Measurements from ENCODE around the gene DPT. TPM values are rescaled to one million over a fixed set of nuclear protein-coding genes. Genes with fewer than 3 reads are reported as not detected.
"Not testable (repeated sequence)": the region's sequence is repeated elsewhere in the genome, so short reads cannot be mapped to it uniquely, and the experiment has no call there.

DPT gene
- total and polyA plus RNA-seq, 2 donors (not counting 3 experiments of a cell fraction or from before 2014, with no cell fraction given): not detected

DNA sequence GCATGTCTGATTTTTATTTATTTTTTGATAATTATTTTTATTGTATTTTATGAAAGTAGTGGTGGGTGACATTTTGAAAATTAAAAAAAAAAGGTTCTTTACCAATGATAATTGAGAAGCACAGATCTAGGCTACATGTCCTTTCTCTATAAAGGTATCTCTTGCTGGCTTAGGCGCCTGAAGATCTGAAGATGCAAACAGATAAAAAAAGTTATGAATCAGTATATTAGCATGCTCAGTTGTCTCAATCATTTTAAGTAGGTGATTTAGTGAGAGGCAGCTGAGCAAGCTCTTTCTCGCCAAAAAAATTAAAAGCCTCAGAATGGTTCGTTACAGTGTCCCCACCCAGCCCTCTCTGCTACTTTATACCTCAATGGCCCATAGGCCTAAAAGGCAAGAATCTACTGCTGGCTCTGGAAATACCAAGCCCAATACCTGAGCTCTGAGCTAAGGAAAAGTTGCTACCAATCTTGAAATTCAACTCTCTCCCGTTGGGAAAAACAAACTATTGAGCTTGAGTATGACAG lies 42.2 kb upstream of the DPT start:
- no peak overlapping the region for H3K4me3 ChIP-seq (replicated peaks in 1 of 3; ENCODE audit: insufficient read depth in 1 of 3, low read depth in 1 of 3, low read length in 3 of 3)
- TF ChIP-seq FOS (IDR thresholded peaks at IDR 0.05; ENCODE audit: borderline replicate concordance, insufficient read depth, low read length) (no peak), POLR2A (IDR thresholded peaks at IDR 0.05; ENCODE audit: low read depth, low read length) (no peak), MYC (IDR thresholded peaks at IDR 0.05; ENCODE audit: low read depth, low read length) (no peak), GATA2 (IDR thresholded peaks at IDR 0.05; ENCODE audit: insufficient read depth, insufficient read length, low read depth, low read length) (no peak), JUN (IDR thresholded peaks at IDR 0.05; ENCODE audit: borderline replicate concordance, insufficient read depth, insufficient read length, low read depth) (no peak)
- dilution Hi-C loops (cut with MboI; ENCODE audit: extremely low pct_ligation_motif_present, low sequenced_read_pairs) (no loop called here), intact Hi-C loops (cut with micrococcal nuclease) (no loop called here)
- no peaks in the 10 kb centered on the region for H3K9me1 ChIP-seq (replicated peaks; ENCODE audit: control insufficient read depth, extremely low read depth, insufficient read depth, low read length)
- H2AFZ ChIP-seq (ENCODE audit: low read depth, low read length): no peak overlapping the region
- DNase-seq (ENCODE audit: low read depth, low spot score) (no peak), FAIRE-seq (no peak)
- ChIA-PET CTCF (interaction anchor here (1.2 to 2.0 kb wide), 3 partner anchors 13 to 577 kb away, joined by 3 to 6 read pairs (median 5); no protein-coding TSS in a partner anchor), POLR2A (no interaction called here)
- no peak overlapping the region for H3K9ac ChIP-seq (replicated peaks; ENCODE audit: extremely low read depth, insufficient read depth, low read length)
- no peaks in the 10 kb centered on the region for H3K9me3 ChIP-seq (replicated peaks; ENCODE audit: control insufficient read depth, insufficient read depth, low read length)
- no peaks in the 10 kb centered on the region for H3K4me1 ChIP-seq (ENCODE audit: control insufficient read depth, extremely low read depth, insufficient read depth, low read length)
- BruUV-seq (replicated peaks): no TSS peak
- no peak overlapping the region for H3K4me2 ChIP-seq (ENCODE audit: insufficient read depth, low read length)
- H3K79me2 ChIP-seq (ENCODE audit: control insufficient read depth, insufficient read depth, low read length): no peaks in the 10 kb centered on the region
- H3K36me3 ChIP-seq (ENCODE audit: control insufficient read depth in 2 of 2, extremely low read depth in 1 of 2, insufficient read depth in 2 of 2, low read length in 2 of 2): no peaks in the 10 kb centered on the region
- peaks cover 0 to 2% of the 10 kb centered on the region in 2 experiments for H3K27me3 ChIP-seq (ENCODE audit: control insufficient read depth in 2 of 2, insufficient read depth in 2 of 2, low read length in 2 of 2)
- H3K27ac ChIP-seq (ENCODE audit: insufficient read depth, low read depth, low read length): no peak overlapping the region
- no peaks in the 10 kb centered on the region for H4K20me1 ChIP-seq (replicated peaks; ENCODE audit: control insufficient read depth, extremely low read depth, insufficient read depth, low read length)

DNA sequence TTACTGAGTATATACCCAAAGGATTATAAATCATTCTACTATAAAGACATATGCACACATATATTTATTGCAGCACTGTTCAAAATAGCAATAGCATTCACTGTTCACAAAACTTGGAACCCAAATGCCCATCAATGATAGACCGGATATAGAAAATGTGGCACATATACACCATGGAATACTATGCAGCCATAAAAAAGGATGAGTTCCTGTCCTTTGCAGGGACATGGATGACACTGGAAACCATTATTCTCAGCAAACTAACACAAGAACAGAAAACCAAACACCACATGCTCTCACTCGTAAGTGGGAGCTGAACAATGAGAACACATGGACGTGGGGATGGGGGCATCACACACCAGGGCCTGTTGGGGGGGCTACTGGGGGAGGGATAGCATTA lies 40.9 kb upstream of the DPT start:
- POLR2A ChIA-PET; H3K9ac ChIP-seq (replicated peaks; ENCODE audit: extremely low read depth, insufficient read depth, low read length); H3K4me3 ChIP-seq (replicated peaks in 1 of 3; ENCODE audit: insufficient read depth in 1 of 3, low read depth in 1 of 3, low read length in 3 of 3); CTCF ChIA-PET; H3K79me2 ChIP-seq (ENCODE audit: control insufficient read depth, insufficient read depth, low read length); H3K4me1 ChIP-seq (ENCODE audit: control insufficient read depth, extremely low read depth, insufficient read depth, low read length); H3K27me3 ChIP-seq (ENCODE audit: control insufficient read depth in 2 of 2, insufficient read depth in 2 of 2, low read length in 2 of 2); H3K4me2 ChIP-seq (ENCODE audit: insufficient read depth, low read length); H3K27ac ChIP-seq (ENCODE audit: insufficient read depth, low read depth, low read length); dilution Hi-C loops (cut with MboI; ENCODE audit: extremely low pct_ligation_motif_present, low sequenced_read_pairs); H4K20me1 ChIP-seq (replicated peaks; ENCODE audit: control insufficient read depth, extremely low read depth, insufficient read depth, low read length); FAIRE-seq; H3K36me3 ChIP-seq (ENCODE audit: control insufficient read depth in 2 of 2, extremely low read depth in 1 of 2, insufficient read depth in 2 of 2, low read length in 2 of 2); H3K9me1 ChIP-seq (replicated peaks; ENCODE audit: control insufficient read depth, extremely low read depth, insufficient read depth, low read length); H3K9me3 ChIP-seq (replicated peaks; ENCODE audit: control insufficient read depth, insufficient read depth, low read length); intact Hi-C loops (cut with micrococcal nuclease); H2AFZ ChIP-seq (ENCODE audit: low read depth, low read length); DNase-seq (ENCODE audit: low read depth, low spot score); BruUV-seq (replicated peaks): not testable (repeated sequence)
